OCI-LY1 (cell line): Measurements from ENCODE around the gene AIFM3.

Experiments
- H2AFZ ChIP-seq: fragments of 200-600 bp; sonication (generic), shearing (Covaris generic); 2 replicates; pipeline ENCODE4 v1.6.0; 2014; ENCODE audit warnings: antibody characterized with exemption, mild to moderate bottlenecking, low read length
- H3F3A ChIP-seq: fragments of 200-600 bp; sonication (generic), shearing (Covaris generic); 2 replicates; pipeline ENCODE4 v1.6.0; 2014; ENCODE audit warnings: mild to moderate bottlenecking, antibody characterized with exemption, low read length, moderate library complexity; ENCODE audit not compliant: insufficient read depth
- H3K27ac ChIP-seq: fragments of 200-600 bp; sonication (generic); 2 replicates; pipeline ENCODE4 v1.5.1; 2014; ENCODE audit warnings: low read length, mixed run types, mild to moderate bottlenecking, low read depth; ENCODE audit not compliant: poor library complexity, severe bottlenecking
- H3K27me3 ChIP-seq: fragments of 200-600 bp; sonication (generic); 2 replicates; pipeline ENCODE4 v1.6.0; 2014; ENCODE audit warnings: antibody characterized with exemption, mild to moderate bottlenecking, low read length, moderate library complexity; ENCODE audit not compliant: insufficient read depth
- H3K36me3 ChIP-seq: fragments of 200-600 bp; sonication (generic); 2 replicates; pipeline ENCODE4 v1.6.1; 2014; ENCODE audit warnings: mild to moderate bottlenecking, antibody characterized with exemption, low read length, moderate library complexity, mixed read lengths; ENCODE audit not compliant: insufficient read depth
- H3K4me1 ChIP-seq: fragments of 200-600 bp; sonication (generic); 2 replicates; pipeline ENCODE4 v1.5.1; 2014; ENCODE audit warnings: mild to moderate bottlenecking, low read length, moderate library complexity; ENCODE audit not compliant: insufficient read depth, severe bottlenecking
- H3K4me2 ChIP-seq: fragments of 200-600 bp; sonication (generic), shearing (Covaris generic); 2 replicates; pipeline ENCODE4 v1.6.1; 2014; ENCODE audit warnings: low read length
- H3K4me3 ChIP-seq: fragments of 200-600 bp; sonication (generic); 2 replicates; pipeline ENCODE4 v1.5.1; 2014; ENCODE audit warnings: low read length, low read depth, mild to moderate bottlenecking, mixed read lengths; ENCODE audit not compliant: poor library complexity, severe bottlenecking
- H3K79me2 ChIP-seq: fragments of 200-600 bp; shearing (Covaris generic); 2 replicates; pipeline ENCODE4 v1.6.1; 2016; ENCODE audit warnings: mixed run types, low read length, mixed read lengths; ENCODE audit not compliant: insufficient read depth
- H3K9ac ChIP-seq: fragments of 200-600 bp; sonication (generic), shearing (Covaris generic); 2 replicates; pipeline ENCODE4 v1.6.1; 2014; ENCODE audit warnings: mild to moderate bottlenecking, low read length, mixed read lengths
- H3K9me2 ChIP-seq: fragments of 200-600 bp; sonication (generic), shearing (Covaris generic); 2 replicates; pipeline ENCODE4 v1.6.1; 2014; ENCODE audit warnings: low read depth, mild to moderate bottlenecking, low read length, mixed read lengths
- H3K9me3 ChIP-seq: fragments of 200-600 bp; shearing (Covaris generic); 2 replicates; pipeline ENCODE4 v1.6.1; 2014; ENCODE audit warnings: low read length, mixed read lengths
- H4K20me1 ChIP-seq: fragments of 200-600 bp; sonication (generic), shearing (Covaris generic); 2 replicates; pipeline ENCODE4 v1.6.0; 2016; ENCODE audit warnings: mild to moderate bottlenecking, low read length; ENCODE audit not compliant: insufficient read depth
- EZH2 ChIP-seq: fragments of 200-600 bp; sonication (generic), shearing (Covaris generic); IDR thresholded peaks from 2 replicates; pipeline ENCODE4 v1.8.0; 2017; ENCODE audit warnings: borderline replicate concordance, mixed run types, mild to moderate bottlenecking, antibody characterized with exemption, low read length, moderate library complexity, mixed read lengths
- TF ChIP-seq, protein P1 (sequence below): fragments of 200-600 bp; sonication (generic), shearing (Covaris generic); IDR thresholded peaks from 2 replicates; pipeline ENCODE4 v1.5.1; 2017; ENCODE audit warnings: mild to moderate bottlenecking, antibody characterized with exemption, low read length, moderate library complexity, mixed read lengths

Gene AIFM3

DNA sequence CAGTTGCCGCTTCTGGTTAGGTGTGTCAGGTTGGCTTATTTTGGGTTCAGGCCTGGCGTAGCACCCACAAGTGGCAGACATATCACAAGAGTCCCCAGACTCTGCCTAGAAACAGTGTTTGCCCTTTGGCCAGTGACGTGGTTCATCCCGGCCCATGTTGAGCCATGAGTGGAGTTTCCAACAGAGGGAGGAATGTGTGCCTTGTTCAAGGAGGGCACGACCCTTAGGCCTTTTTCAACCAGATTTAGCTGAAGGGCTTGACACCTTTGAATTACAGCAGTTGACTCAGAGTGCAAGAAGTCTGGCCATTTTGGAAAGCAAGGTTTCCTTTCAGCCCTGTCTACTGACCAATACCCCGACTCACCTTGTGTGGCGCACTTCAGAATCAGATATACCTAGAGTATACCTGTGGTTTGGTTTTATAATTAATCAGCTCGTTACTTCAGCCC lies 15.1 kb upstream of the AIFM3 start:
- Histone ChIP-seq H3K27ac (no peak overlapping the region), H3K36me3 (peaks cover 62% of the 10 kb centered on the region), H3F3A (no peaks in the 10 kb centered on the region), H3K9me3 (no peaks in the 10 kb centered on the region), H3K27me3 (no peaks in the 10 kb centered on the region), H2AFZ (no peak overlapping the region), H3K9ac (no peak overlapping the region), H3K79me2 (peaks cover 13% of the 10 kb centered on the region), H3K4me2 (no peak overlapping the region), H3K4me3 (no peak overlapping the region), H4K20me1 (peaks cover 5% of the 10 kb centered on the region; the same call in 1 of the 2 replicates), H3K4me1 (no peaks in the 10 kb centered on the region), H3K9me2 (no peaks in the 10 kb centered on the region)
- no peak for TF ChIP-seq EZH2
- TF ChIP-seq, protein P1, sequence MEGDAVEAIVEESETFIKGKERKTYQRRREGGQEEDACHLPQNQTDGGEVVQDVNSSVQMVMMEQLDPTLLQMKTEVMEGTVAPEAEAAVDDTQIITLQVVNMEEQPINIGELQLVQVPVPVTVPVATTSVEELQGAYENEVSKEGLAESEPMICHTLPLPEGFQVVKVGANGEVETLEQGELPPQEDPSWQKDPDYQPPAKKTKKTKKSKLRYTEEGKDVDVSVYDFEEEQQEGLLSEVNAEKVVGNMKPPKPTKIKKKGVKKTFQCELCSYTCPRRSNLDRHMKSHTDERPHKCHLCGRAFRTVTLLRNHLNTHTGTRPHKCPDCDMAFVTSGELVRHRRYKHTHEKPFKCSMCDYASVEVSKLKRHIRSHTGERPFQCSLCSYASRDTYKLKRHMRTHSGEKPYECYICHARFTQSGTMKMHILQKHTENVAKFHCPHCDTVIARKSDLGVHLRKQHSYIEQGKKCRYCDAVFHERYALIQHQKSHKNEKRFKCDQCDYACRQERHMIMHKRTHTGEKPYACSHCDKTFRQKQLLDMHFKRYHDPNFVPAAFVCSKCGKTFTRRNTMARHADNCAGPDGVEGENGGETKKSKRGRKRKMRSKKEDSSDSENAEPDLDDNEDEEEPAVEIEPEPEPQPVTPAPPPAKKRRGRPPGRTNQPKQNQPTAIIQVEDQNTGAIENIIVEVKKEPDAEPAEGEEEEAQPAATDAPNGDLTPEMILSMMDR = peak; percentile 15; the same call in 1 of the 2 replicates

DNA sequence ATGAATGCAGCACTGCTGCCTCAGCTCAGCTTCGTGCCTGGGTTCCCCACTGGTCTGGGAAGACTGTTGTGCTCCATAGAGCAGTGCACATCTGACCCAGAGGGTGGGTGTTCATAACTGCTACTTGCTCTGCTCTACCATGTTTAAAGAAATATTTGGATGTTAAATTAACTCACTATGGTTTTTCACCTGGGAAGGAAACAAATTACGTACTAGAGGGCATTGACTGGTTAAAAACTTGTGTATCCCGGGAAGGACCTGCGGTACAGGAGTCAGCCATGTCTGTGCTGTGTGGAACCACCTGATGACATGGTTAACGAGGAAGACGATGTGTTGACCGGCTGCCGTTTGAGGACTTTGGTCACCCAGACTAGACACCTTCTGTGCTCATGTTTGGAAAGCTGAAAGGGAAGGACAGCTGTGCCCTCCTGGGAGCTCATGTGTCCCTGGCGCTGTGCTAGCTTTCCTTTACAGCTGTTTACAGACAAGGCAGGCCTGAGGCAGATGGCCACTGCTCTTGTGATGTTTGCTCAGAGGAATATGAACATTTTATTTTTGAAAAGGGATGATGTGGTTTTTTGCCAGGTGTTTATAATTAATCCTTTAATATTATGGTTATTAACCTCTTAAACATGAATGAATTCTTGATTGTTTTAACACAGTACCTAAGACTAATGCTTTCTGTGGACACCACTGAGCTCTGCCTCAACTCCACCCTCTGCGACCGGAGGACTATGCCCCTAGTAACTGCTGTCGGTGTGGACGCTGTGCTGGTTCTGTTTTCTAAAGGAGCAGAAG lies 14.3 kb upstream of the AIFM3 start:
- Histone ChIP-seq H2AFZ (no peak overlapping the region), H3K27me3 (0 out of 2 replicates have a peak, but pooled peaks cover under 1% of the 10 kb centered on the region), H3K9me2 (no peaks in the 10 kb centered on the region), H3K4me3 (no peak overlapping the region), H3K4me2 (no peak overlapping the region), H4K20me1 (peaks cover 5% of the 10 kb centered on the region; the same call in 1 of the 2 replicates), H3K4me1 (no peaks in the 10 kb centered on the region), H3K79me2 (peaks cover 8% of the 10 kb centered on the region), H3K9ac (no peak overlapping the region), H3K27ac (no peak overlapping the region), H3K36me3 (peaks cover 59% of the 10 kb centered on the region), H3K9me3 (no peaks in the 10 kb centered on the region), H3F3A (no peaks in the 10 kb centered on the region)
- TF ChIP-seq, protein P1 = no peak
- TF ChIP-seq EZH2 = no peak

DNA sequence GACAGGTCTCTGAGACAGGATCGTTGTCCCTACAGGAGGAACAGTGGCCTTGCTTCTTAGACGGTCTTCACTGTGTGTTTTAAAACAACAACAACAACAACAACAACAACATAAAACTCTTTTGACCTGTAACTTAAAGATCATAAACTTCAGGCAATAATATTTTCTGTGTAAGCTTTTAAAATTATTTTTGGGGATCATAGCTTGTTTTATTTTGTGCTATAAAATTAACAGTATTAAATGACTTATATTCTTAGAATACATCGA lies 13.8 kb upstream of the AIFM3 start:
- peaks cover 3% of the 10 kb centered on the region for H3K79me2 ChIP-seq

More for the DNA sequence above, 13.8 kb upstream of the AIFM3 start:
- 0 out of 2 replicates have a peak, but pooled peaks cover 4% of the 10 kb centered on the region for H3K27me3 ChIP-seq
- H3K36me3 ChIP-seq = peaks cover 58% of the 10 kb centered on the region
- no peak for TF ChIP-seq EZH2
- TF ChIP-seq, protein P1 = no peak
- H3K9me3 ChIP-seq = no peaks in the 10 kb centered on the region
- H4K20me1 ChIP-seq = peaks cover 5% of the 10 kb centered on the region; the same call in 1 of the 2 replicates
- H3K4me1 ChIP-seq = no peaks in the 10 kb centered on the region
- no peak overlapping the region for H3K9ac ChIP-seq
- no peak overlapping the region for H3K4me3 ChIP-seq
- H2AFZ ChIP-seq = no peak overlapping the region
- no peaks in the 10 kb centered on the region for H3K9me2 ChIP-seq
- no peak overlapping the region for H3K27ac ChIP-seq
- H3F3A ChIP-seq = no peaks in the 10 kb centered on the region
- H3K4me2 ChIP-seq = no peak overlapping the region
